Lung (tissue), 12 donors: ENCODE results near the gene FAM163B. TPM values are rescaled to one million over a fixed set of nuclear protein-coding genes. Genes with fewer than 3 reads are reported as not detected.

Source experiments
- ATAC-seq: fragments of 200-7000 bp; cut with Tn5 transposase; one replicate; pipeline ENCODE4 v1.9.1; 2020; ENCODE audit warnings: moderate number of reproducible peaks; ENCODE audit not compliant: insufficient read depth, low FRiP score
- DNase-seq, 3 donors: peaks; one replicate each; pipeline ENCODE4 v3.0.0-alpha.2; 2013 to 2017
- H3K27ac ChIP-seq, 2 donors: one replicate each; pipeline ENCODE4 v1.5.1; 2013; ENCODE audit warnings: mild to moderate bottlenecking in 2 of 2, moderate library complexity in 2 of 2, control low read depth in 1 of 2, inconsistent platforms in 1 of 2, low read depth in 1 of 2, low read length in 1 of 2
- H3K27me3 ChIP-seq, 3 donors: one replicate each; pipeline ENCODE4 v1.5.1; 2013; ENCODE audit warnings: low read length in 2 of 3; ENCODE audit not compliant: control insufficient read depth in 3 of 3, insufficient read depth in 3 of 3
- H3K36me3 ChIP-seq, 4 donors: one replicate each; pipeline ENCODE4 v1.5.1; 2013; ENCODE audit warnings: low read length in 4 of 4, mild to moderate bottlenecking in 1 of 4, moderate library complexity in 1 of 4; ENCODE audit not compliant: control insufficient read depth in 4 of 4, insufficient read depth in 4 of 4
- H3K4me1 ChIP-seq, 5 donors: one replicate each; pipeline ENCODE4 v1.5.1; 2013; ENCODE audit warnings: low read length in 5 of 5, mild to moderate bottlenecking in 2 of 5, moderate library complexity in 1 of 5; ENCODE audit not compliant: control insufficient read depth in 5 of 5, insufficient read depth in 5 of 5
- H3K4me3 ChIP-seq: one replicate; pipeline ENCODE4 v1.5.1; 2013; ENCODE audit warnings: mild to moderate bottlenecking, control low read depth, moderate library complexity
- H3K9ac ChIP-seq, 2 donors: one replicate each; pipeline ENCODE4 v1.5.1; 2013; ENCODE audit warnings: low read length in 2 of 2, control low read depth in 1 of 2; ENCODE audit not compliant: insufficient read depth in 1 of 2
- H3K9me3 ChIP-seq, 4 donors: one replicate each; pipeline ENCODE4 v1.5.1; 2013; ENCODE audit warnings: low read length in 3 of 4, mild to moderate bottlenecking in 1 of 4, moderate library complexity in 1 of 4; ENCODE audit not compliant: control insufficient read depth in 4 of 4, insufficient read depth in 3 of 4
- WGBS, 2 donors: extraction: QIAGEN DNeasy Blood & Tissue Kit; methylation state at CpG; one replicate each; pipeline ENCODE4 v1.1.7; 2013; 5-methylcytosine and 5-hydroxymethylcytosine counted together
- polyA plus RNA-seq, 2 donors: library from polyadenylated mRNA; stranded (reverse); fragments of 200-250 nt; gene quantifications; one replicate each; pipeline ENCODE4 v1.2.1, GENCODE V29; 2013
- total RNA-seq, 2 donors: library from RNA; depleted of rRNA in 1 of 2; stranded (reverse); fragments of >200 nt in 1 of 2; gene quantifications; one replicate each; pipeline ENCODE4 v1.2.1, GENCODE V29; 2014 to 2021
- TF ChIP-seq, protein P1 (sequence below): IDR thresholded peaks from 2 replicates; pipeline ENCODE4 v1.5.1; 2012; ENCODE audit warnings: mild to moderate bottlenecking; ENCODE audit errors: control extremely low read depth, extremely low read depth
- donor health status: control.
- donor health status: control.
- donor health status: Bipolar disorder and iron deficiency.
- donor health status: healthy.
- donor health status: DM: yes; HTN: yes; CAD: no.

FAM163B gene
- total and polyA plus RNA-seq, 4 donors, result 0.10 to 0.51 (median 0.16) TPM; not detected in 1

DNA sequence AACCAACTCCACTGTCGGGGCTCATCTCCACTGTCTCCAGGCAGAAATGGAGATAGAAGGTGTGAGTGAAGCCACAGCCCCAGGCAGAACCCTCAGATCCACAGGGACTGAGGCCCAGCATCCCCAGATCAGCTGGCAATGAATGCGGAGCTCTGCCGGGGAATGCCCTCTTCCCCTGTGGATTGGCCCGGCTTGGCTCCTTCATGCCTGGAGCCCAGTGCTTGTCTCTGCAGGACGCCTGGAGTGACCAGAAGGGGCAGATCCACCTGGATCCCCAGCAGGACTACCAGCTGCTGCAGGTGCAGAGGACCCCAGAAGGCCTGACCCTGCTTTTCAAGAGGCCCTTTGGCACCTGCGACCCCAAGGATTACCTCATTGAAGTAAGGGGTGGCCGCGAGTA is 30.4 kb upstream of the FAM163B start:
- Histone ChIP-seq H3K9me3 (no peaks in the 10 kb centered on the region), H3K27ac (no peak overlapping the region), H3K9ac (no peak overlapping the region), H3K36me3 (no peaks in the 10 kb centered on the region), H3K27me3 (no peaks in the 10 kb centered on the region), H3K4me3 (no peak overlapping the region), H3K4me1 (peaks cover 0 to 13% (median 4%) of the 10 kb centered on the region in 5 donors)
- WGBS, 2 donors, result 90 to 95% methylated on average over 8 of the region's 8 CpGs
- TF ChIP-seq, protein P1, sequence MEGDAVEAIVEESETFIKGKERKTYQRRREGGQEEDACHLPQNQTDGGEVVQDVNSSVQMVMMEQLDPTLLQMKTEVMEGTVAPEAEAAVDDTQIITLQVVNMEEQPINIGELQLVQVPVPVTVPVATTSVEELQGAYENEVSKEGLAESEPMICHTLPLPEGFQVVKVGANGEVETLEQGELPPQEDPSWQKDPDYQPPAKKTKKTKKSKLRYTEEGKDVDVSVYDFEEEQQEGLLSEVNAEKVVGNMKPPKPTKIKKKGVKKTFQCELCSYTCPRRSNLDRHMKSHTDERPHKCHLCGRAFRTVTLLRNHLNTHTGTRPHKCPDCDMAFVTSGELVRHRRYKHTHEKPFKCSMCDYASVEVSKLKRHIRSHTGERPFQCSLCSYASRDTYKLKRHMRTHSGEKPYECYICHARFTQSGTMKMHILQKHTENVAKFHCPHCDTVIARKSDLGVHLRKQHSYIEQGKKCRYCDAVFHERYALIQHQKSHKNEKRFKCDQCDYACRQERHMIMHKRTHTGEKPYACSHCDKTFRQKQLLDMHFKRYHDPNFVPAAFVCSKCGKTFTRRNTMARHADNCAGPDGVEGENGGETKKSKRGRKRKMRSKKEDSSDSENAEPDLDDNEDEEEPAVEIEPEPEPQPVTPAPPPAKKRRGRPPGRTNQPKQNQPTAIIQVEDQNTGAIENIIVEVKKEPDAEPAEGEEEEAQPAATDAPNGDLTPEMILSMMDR, result no peak
- no peak for ATAC-seq
- no peak for DNase-seq

GRCh38 chr9:133638711-133639110 is 29.5 kb upstream of the FAM163B start:
- no peak overlapping the region for H3K4me3 ChIP-seq
- TF ChIP-seq, protein P1, result no peak
- no peak overlapping the region for H3K9ac ChIP-seq
- no peaks in the 10 kb centered on the region for H3K36me3 ChIP-seq
- WGBS, 2 donors, result 65 to 89% methylated on average over 8 of the region's 8 CpGs
- no peak overlapping the region for H3K27ac ChIP-seq
- DNase-seq, result no peak
- peaks cover 0 to 22% (median 5%) of the 10 kb centered on the region in 5 donors for H3K4me1 ChIP-seq
- ATAC-seq, result no peak
- H3K27me3 ChIP-seq, result no peaks in the 10 kb centered on the region
- no peaks in the 10 kb centered on the region for H3K9me3 ChIP-seq

DNA sequence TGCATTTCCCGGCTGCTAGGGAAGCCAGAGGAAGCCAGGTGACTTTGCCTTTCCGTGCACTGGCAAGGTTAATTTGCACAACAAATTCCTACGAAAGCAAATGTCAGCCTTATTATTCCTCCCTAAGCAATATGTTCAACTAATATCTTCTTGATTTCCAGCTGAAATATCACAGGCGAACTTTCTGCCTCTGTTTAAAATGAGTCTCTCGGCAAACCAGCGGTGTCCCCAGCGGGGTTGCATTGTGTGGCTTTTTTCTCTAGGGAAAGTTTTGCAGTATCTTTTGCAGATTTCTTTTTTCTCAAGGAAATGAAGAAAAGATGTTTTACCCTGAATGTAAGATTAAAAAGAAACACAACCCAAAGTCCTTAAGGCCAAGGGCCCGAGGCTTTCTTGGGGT is 28.9 kb upstream of the FAM163B start:
- ATAC-seq (no peak), DNase-seq (no peak)
- WGBS, 2 donors, result 81 to 82% methylated on average over 8 of the region's 8 CpGs
- Histone ChIP-seq H3K4me1 (peaks cover 0 to 27% (median 5%) of the 10 kb centered on the region in 5 donors), H3K27me3 (no peaks in the 10 kb centered on the region), H3K4me3 (no peak overlapping the region), H3K9ac (no peak overlapping the region), H3K36me3 (no peaks in the 10 kb centered on the region), H3K27ac (no peak overlapping the region), H3K9me3 (no peaks in the 10 kb centered on the region)
- TF ChIP-seq, protein P1, result no peak

- Histone ChIP-seq H3K4me1 (peaks cover 0 to 27% (median 2%) of the 10 kb centered on the region in 5 donors), H3K9me3 (no peaks in the 10 kb centered on the region), H3K27ac (no peak overlapping the region), H3K27me3 (no peaks in the 10 kb centered on the region), H3K4me3 (no peak overlapping the region), H3K36me3 (no peaks in the 10 kb centered on the region), H3K9ac (no peak overlapping the region)
- WGBS, 2 donors, result 70 to 82% methylated on average over 12 of the region's 12 CpGs
- DNase-seq (no peak), ATAC-seq (no peak)
- TF ChIP-seq, protein P1, result no peak
These were observed 28.4 kb upstream of the FAM163B start for GRCh38 chr9:133637451-133638055.
